T-helper 1 cell (primary cell): ENCODE data around the gene ZNF544.
A peak's percentile ranks its signal among the peaks of the same experiment; 100 is the strongest.
"Not testable (repeated sequence)": the region's sequence is repeated elsewhere in the genome, so short reads cannot be mapped to it uniquely, and the experiment has no call there.

Experiments
- DNase-seq, 5 donors: peaks; one replicate each; pipeline ENCODE4 v3.0.0-alpha.2; 2012 to 2020

The ZNF544 gene

DNA sequence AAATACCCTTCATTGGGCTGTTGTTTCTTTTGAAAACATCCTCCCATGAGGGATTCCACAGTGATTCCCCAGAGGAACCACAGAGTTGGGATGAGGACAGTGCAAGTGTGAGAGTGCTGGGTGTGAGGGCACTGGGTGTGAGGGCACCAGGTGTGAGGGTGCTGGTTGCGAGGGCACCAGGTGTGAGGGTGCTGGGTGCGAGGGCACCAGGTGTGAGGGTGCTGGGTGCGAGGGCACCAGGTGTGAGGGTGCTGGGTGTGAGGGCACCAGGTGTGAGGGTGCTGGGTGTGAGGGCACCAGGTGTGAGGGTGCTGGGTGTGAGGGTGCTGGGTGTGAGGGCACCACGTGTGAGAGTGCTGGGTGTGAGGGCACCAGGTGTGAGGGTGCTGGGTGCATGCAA lies 29.5 kb downstream of the ZNF544 start:
- not testable (repeated sequence) for DNase-seq

DNA sequence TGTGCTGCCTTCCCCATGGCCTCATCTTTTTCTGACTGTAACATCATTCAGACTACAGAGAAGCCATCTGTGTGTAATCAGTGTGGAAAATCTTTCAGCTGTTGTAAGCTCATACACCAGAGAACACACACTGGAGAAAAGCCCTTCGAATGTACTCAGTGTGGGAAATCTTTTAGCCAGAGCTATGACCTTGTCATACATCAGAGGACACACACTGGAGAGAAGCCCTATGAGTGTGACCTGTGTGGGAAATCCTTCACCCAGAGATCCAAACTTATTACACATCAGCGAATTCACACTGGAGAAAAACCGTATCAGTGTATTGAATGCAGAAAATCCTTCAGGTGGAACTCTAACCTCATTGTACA lies 32.9 kb downstream of the ZNF544 start:
- no peak for DNase-seq

DNA sequence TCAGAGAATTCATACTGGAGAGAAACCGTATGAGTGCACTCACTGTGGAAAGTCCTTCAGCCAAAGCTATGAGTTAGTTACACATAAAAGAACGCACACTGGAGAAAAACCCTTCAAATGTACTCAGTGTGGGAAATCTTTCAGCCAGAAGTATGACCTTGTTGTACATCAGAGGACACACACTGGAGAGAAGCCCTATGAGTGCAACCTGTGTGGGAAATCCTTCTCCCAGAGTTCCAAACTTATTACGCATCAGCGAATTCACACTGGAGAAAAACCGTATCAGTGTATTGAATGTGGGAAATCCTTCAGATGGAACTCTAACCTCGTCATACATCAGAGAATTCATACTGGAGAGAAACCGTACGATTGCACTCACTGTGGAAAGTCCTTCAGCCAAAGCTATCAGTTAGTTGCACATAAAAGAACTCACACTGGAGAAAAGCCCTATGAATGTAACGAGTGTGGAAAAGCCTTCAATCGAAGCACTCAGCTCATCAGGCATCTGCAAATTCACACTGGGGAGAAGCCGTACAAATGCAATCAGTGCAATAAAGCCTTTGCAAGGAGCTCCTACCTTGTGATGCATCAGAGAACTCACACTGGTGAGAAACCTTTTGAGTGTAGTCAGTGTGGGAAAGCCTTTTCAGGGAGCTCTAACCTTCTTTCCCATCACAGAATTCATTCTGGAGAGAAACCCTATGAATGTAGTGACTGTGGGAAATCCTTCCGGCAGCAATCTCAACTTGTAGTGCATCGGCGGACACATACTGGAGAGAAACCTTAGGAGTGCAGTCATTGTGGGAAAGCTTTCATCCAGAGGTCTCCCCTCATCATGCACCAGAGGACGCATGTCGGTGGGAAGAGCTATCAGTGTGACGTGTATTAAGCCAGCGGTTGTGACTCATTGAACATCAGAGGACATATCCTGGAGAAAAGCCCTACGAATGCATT lies 33.5 kb downstream of the ZNF544 start:
- DNase-seq, result no peak

DNA sequence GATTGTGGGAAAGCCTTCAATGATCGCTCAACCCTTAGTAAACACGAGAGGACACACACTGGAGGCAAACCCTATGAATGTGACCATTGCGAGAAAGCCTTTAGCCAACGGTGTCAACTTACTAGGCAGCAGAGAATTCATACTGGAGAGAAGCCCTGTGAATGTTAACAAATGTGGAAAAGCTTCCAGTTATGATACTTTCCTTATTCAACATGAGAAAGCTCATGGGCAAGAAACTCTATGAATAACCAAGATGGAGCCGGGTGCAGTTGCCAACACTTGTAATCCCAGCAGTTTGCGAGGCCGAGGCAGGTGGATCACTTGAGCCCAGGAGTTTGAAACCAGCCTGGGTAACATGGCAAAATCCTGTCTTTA lies 34.2 kb downstream of the ZNF544 start:
- no peak for DNase-seq

DNA sequence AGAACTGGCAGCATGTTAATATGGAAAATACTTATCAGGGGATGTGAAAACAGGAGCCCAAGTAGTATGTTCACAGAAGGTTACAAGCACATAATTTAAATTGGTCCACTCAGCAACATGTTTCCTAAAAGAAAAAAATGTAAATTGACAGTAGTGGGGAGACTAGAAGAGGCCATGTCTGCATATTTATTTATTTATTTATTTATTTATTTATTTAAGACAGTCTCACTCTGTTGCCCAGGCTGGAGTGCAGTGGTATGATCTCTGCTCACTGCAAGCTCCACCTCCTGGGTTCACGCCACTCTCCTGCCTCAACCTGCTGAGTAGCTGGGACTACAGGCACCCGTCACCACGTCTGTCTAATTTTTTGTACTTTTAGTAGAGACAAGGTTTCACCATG lies 36.4 kb downstream of the ZNF544 start:
- DNase-seq, result no peak

DNA sequence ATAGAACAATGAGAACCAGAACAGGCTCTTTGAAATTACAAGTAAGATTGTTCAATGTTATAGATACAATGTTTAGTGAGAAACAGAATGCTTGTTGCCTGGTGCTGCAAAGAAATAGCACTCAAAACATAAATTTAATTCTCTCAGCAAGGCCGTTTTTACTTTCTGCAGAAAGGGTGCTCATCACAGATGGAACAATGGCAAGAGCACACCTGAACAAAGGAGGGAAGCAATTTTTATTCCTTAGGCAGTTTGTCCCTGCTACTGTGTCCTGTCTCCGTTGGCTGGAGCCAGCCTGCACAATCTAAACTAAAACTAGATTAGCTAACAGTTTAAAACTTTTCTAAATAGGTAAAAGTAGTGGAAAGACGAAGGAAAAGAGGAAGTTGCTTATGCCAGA lies 39.6 kb downstream of the ZNF544 start:
- no peak for DNase-seq

DNA sequence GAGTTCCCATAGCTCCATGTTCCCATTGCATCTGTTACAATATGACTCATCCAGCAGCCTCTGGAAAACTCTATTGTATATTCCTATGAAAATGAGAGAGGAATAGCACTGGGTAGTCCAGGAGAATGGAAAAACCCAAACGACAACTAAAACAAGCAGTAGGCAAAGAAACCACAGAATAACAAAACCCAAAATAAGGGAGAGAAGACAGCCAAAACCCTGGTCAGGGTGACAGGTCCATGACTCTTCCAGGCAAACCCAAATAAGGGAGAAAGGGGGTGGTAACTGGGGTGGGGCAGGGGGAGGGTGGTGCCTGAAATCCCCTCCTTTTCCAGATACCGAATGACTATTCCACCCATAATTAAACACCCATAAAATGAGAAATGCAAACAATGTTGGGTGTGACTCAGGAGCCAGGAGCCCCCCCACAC lies 46.1 kb downstream of the ZNF544 start:
- DNase-seq, result no peak

DNA sequence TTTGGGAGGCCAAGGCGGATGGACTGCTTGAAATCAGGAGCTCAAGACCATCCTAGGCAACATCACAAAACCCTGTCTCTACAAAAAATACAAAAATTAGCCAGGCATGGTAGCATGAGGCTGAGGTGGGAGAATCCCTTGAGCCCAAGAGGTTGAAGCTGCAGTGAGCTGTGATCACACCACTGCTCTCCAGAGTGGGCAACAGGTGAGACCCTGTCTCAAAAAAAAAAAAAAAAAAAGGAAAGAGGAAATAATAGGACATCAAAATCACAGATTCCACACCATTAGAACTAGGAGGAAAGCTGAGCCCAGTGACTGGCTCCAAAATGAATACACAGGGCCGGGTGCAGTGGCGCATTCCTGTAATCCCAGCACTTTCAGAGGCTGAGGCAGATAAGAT lies 46.9 kb downstream of the ZNF544 start:
- DNase-seq, result no peak

DNA sequence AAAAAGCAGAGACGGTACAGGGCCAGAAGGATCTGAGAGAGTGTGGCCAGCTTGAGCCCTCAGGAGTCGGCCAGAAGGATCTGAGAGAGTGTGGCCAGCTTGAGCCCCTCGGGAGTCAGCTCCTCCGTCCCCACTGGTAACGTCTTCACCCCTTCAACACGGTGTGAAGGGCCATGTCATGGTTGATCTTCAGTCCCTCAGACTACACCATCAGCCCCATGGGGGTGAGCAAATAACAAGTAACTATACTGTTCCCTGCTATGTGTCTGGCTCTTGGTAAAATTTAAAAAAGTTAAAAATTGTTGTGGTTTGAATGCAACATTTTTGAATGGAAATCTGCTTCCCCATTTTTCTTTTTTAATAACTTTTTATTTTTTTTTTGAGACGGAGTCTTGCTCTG lies 48.5 kb downstream of the ZNF544 start:
- DNase-seq, result no peak

DNA sequence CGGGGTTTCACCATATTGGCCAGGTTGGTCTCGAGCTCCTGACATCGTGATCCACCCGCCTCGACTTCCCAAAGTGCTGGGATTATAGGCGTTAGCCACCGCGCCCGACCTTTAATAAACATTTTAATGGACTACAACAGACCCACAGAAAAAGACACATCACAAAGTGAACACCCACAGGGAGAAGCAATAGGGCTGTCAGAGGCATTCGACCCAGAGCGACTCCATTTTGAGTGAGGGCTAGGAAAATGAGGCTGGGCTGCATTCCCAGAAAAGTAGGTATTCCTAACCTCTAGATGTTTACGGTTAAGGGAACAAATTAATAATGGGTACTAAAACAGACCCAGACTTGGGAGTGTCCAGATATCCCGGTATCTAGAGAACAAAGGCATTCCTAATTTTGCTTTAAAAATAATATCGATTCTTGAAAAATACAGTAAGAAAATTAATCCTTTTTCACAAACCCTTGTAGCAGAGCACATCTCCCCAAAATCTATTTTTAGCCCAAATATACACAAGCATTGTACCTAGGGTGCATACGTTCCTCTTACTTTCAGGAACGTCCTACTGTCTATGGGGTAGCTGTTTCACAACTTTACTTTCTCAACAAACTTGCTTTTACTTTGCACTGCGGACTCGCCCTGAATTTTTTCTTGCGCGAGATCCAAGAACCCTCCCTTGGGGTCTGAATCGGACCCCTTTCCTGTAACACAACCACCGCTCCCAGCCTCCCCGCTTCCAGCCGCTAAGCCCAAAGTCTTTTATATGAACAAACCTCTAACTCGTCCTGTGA lies 49.2 kb downstream of the ZNF544 start:
- DNase-seq, result no peak

DNA sequence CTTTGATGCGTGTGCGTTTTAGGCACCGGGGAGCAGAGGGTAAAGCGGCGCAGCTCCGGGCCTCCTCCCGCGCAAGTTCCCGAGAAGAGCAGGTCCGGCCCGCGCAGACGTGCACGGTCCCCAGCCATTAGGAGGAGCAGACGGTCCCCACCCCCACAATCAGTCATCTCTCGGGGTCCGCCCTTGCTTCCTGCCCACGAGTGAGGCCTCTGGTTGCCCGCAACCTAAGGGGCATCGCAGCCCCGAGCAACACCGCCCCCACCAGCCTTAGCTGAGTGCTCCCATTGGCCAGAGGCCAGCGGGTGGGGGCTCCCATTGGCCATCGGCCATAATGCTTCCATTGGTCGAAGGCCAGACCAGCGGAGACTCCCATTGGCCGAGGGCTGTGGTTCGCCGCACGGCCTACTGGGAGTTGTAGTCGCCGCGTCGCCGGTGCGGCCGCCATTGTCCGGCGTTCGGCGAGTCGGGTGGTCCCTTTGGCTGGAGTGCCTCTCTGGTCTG lies 49.9 kb downstream of the ZNF544 start, which contains the start of gene ZNF8:
ZNF8 (plus strand) TSS at position 415 of the 501 bp plus-strand sequence. CDS start 127 bp downstream, outside the sequence.
- peak; percentile 91 to 96 (median 94) for DNase-seq

DNA sequence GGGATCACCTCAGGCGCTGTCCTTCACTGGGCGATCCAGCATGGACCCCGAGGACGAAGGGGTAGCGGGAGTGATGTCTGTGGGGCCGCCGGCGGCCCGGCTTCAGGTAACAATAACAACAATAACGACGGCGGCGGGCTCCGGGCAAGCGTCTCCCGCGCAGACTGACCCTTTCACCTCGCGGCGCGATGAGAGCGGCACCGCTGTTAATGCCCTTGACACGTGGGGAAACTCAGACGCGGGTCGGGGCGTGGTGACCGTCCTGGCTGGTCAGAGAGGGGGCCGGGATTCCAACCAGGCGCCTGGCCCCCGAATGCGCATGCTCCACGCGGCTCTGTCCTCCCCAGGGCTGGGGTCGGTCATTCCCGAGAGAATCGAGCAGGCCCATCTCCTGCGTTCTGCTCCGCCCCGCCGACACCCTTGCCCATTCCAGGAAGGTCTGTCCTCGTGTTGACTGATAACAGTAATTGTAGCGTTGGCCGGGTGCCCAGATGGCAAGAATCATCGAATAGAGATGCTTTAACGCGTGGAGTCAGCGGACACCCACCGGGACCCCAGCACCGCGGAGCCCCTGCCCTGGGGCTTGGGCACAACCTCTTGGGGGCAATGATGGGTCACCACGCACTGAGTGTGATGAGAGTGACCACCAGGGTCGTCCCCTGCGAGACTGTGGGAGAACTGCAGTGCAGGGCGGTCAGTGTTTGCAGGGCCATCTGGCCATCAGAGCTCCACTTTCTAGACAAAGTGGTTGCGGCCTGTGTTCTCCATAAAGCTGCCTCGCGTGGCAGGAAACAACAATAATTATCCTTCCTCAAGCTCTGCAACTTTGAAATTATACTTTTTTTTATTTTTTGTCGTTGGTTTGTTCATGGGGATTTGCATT lies 50.6 kb downstream of the ZNF544 start:
- DNase-seq, result peak; percentile 14 to 27 (median 19)

DNA sequence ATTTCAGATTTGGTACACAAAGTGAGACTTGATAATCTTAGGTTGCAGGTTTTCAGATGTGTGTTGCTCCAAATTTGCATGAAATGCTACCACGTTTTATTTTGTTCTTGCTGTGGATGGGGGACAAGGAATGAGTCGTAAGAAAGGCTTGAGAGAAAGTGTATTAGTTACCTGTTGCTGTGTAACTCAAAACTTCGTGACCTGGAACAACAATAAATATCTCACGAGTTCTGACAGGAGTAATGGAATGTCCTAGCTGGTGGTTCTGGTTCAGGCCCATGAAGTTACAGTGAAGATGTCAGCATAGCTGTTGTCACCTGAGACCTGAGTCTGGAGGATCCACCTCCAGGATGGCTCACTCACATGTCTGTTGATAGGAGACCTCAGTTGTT lies 51.2 kb downstream of the ZNF544 start:
- no peak for DNase-seq

DNA sequence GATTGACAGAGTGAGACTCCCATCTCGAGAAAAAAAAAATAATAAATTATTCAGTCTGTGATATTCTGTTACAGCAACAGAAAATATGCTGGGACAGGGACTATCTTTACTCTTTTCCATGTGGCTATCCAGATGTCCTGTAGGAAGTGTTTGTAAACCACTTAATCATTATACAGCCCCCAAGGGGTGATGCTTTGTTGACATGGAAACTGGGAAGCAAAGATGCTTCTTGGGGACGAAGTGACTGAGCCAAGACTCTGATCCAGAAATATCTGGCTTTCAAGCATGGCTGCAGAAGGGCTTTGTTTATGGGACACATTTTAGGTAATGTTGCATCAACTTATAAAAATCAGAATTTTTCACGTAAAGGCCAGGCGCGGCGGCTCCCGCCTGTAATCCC lies 55.5 kb downstream of the ZNF544 start:
- no peak for DNase-seq

DNA sequence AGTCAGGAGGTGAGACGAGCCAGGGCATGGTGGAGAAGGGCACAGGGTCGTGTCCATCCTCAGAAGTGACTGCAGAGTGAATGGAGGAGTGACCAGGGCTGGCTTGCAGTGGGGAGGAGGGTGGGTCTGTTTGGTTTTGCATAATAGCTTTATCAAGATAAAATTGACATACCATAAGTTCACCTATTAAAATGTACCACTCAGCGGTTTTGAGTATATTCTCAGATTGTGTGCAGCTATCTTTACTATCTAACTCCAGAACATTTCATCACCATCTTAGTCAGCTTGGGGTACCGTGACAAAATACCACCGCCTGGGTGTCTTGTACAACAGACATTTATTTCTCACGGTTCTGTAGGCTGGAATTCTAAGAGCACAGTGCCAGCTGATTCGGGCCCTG lies 63.2 kb downstream of the ZNF544 start:
- DNase-seq, result no peak

DNA sequence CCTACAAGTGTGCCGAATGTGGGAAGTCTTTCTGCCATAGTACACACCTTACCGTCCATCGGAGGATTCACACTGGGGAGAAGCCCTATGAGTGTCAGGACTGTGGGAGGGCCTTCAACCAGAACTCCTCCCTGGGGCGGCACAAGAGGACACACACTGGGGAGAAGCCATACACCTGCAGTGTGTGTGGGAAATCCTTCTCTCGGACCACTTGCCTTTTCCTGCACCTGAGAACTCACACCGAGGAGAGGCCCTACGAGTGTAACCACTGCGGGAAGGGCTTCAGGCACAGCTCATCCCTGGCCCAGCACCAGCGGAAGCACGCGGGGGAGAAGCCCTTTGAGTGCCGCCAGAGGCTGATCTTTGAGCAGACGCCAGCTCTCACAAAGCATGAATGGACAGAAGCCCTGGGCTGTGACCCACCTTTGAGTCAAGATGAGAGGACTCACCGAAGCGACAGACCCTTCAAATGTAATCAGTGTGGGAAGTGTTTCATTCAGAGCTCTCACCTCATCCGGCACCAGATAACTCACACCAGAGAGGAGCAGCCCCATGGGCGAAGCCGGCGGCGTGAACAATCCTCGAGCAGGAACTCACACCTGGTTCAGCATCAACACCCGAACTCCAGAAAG lies 66.1 kb downstream of the ZNF544 start:
- DNase-seq, result no peak

DNA sequence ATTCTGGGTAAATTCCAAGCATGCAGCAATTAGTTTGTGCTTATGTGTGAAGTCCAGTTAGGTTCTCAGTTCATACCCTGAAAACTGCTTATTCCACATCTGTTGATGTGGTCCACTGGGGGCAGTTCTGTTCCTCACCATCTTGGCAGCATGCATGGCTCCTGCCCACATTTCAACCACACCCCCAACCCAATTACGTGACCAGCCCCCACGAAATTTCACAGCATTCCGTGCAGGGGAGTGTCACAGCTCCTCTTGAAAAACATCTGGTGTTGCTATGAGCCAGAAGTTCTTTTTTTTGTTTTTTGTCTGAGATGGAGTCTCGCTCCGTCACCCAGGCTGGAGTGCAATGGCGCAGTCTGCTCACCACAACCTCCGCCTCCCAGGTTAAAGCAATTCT lies 67.4 kb downstream of the ZNF544 start:
- DNase-seq, result no peak

DNA sequence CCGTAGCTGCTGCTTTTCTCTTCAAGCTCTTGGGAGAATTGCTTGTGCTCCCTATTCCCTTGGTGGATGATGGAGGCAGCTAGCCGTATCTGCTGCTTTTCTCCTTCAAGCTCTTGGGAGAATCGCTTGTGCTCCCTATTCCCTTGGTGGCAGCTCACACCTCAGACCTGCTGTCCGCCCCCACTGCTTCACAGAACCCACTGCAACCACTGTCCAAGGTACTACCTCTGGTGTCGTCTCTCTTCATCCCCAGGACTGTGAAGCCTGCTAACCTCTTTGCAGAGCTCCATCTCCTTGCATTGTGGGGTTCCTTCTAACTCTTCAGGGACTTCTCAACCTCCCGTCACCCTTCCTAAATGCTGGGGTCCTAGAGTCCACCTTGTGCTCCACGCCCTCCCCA lies 71.9 kb downstream of the ZNF544 start:
- DNase-seq, result no peak

DNA sequence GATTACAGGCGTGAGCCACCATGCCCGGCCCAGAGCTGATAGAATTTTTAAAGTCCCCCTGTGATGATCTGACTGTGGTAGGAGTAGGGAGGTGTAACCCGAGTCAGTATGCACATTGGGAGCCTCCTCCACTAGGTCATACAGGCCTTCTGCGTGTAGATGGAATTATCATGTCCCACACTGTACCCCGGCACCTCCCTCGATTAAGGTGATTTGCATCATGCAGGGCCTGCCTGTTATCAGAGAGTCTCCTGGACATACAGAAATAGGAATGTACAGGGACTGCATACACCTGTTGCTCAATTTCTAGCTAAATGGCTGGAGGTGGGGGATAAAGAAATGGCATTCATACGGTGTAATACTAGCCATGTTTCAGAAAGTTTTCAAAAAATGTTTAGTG lies 75.5 kb downstream of the ZNF544 start:
- no peak for DNase-seq

DNA sequence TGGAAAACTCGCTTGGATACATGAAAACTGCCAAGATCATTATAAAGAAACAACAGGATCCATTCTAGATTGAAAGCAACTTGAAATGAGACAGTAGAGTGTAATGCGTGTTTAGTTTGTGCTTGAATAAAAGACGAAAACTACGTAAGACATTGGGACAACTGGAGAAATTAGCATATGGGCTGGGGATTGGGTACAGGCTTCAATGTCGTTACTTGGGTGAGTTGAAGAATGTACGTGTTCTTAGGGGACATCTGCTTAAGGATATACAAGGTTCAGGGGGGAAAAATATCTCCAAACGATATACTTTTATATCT lies 76.0 kb downstream of the ZNF544 start:
- no peak for DNase-seq

DNA sequence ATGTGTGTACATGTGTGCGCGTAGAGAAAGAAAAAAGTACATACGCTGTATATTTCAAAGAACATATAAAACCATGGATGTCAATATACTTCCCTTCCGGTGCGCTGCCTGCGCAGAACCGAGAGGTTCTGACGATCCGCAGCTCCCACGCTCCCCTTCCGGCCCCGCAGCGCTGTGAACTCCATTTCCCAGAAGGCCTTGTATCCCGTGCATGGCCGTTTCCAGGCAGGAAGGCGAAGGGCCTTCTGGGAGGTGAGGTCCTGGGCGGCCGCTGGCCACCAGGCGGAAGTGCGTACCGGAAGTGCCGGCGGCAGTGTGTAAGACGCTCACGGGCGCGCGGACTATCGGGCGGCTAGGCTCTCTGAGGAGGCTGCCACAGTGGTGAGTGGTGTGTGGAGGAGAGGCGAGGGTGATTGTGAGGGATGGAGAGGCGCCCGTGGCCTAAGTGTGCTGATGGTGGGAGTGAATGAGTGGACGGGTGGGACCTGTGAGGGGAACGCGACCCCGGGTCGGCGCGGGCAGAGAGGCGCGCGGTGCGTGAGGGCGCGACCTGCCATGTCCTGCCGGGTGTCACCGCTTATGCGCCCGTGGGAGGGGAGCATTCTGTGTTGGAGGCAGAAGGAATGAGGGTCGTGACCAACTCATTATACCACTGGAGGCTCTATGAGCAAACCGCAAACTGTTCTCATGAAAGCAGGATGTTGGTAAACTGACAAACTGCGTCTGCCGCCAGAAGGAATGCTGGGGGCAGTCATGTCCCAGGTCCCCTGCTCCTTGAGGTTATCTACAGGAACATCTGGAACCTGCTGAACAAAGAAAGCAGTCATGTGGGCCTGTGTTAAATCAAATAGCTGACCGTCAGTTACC lies 76.6 kb downstream of the ZNF544 start, which contains the start of gene ERVK3-1:
ERVK3-1 (plus strand) TSS at position 313 of the 867 bp plus-strand sequence. CDS start 6,792 bp downstream, outside the sequence.
- DNase-seq, result peak; percentile 90 to 99 (median 93)
